IMR-90 (cell line): ENCODE data around the gene ZBTB7B. TPM values are rescaled to one million over a fixed set of nuclear protein-coding genes. Genes with fewer than 3 reads are reported as not detected.

Experiments
- ATAC-seq: fragments of 200-7000 bp; cut with Tn5 transposase; 2 replicates; pipeline ENCODE4 v1.9.1; 2020; ENCODE audit warnings: low read depth, mild to moderate bottlenecking, moderate library complexity
- BruUV-seq: library from RNA; stranded (reverse); fragments of 400-500 nt; replicated peaks from 2 replicates; lab custom pipeline; 2021; lab: Mats Ljungman, UMichigan
- CTCF ChIA-PET: fragments of 300-600 bp; formaldehyde crosslinking; extraction: SDS; loops from one replicate; lab custom pipeline; 2021; ENCODE audit warnings: antibody characterized with exemption; lab: Yijun Ruan, JAX
- POLR2A ChIA-PET: fragments of 300-600 bp; sonication (Branson Sonifier 250); formaldehyde crosslinking; loops from one replicate; lab custom pipeline; 2022; ENCODE audit warnings: antibody characterized with exemption; ENCODE audit not compliant: unreplicated experiment; lab: Charles Lee
- DNase-seq: peaks from one replicate; pipeline ENCODE4 v3.0.0; 2013
- H2AFZ ChIP-seq: replicated peaks from 2 replicates; pipeline ENCODE3; 2013; ENCODE audit warnings: low read length, mild to moderate bottlenecking; ENCODE audit not compliant: poor library complexity
- H2AK5ac ChIP-seq: 2 replicates; pipeline ENCODE4 v1.6.1; 2013; ENCODE audit warnings: low read depth, low read length, inconsistent platforms
- H2AK9ac ChIP-seq: replicated peaks from 2 replicates; pipeline ENCODE3; 2013; ENCODE audit warnings: mild to moderate bottlenecking, low read depth, low read length, moderate library complexity; ENCODE audit not compliant: poor library complexity
- H2BK120ac ChIP-seq: 2 replicates; pipeline ENCODE4 v1.6.1; 2013; ENCODE audit warnings: low read depth, low read length, inconsistent platforms
- H2BK15ac ChIP-seq: 3 replicates; pipeline ENCODE4 v1.6.1; 2013; ENCODE audit warnings: low read depth, low read length, inconsistent platforms
- H2BK20ac ChIP-seq: 2 replicates; pipeline ENCODE4 v1.6.1; 2013; ENCODE audit warnings: low read depth, mild to moderate bottlenecking, inconsistent platforms, low read length, moderate library complexity
- H2BK5ac ChIP-seq: 2 replicates; pipeline ENCODE4 v1.6.1; 2013; ENCODE audit warnings: mild to moderate bottlenecking, low read depth, low read length, inconsistent platforms; ENCODE audit not compliant: poor library complexity, severe bottlenecking
- H3K14ac ChIP-seq: replicated peaks from 2 replicates; pipeline ENCODE4 v1.6.1; 2013; ENCODE audit warnings: low read depth, low read length, inconsistent platforms
- H3K18ac ChIP-seq: 2 replicates; pipeline ENCODE4 v1.6.1; 2013; ENCODE audit warnings: low read depth, low read length, control low read depth
- H3K23ac ChIP-seq: 2 replicates; pipeline ENCODE4 v1.6.1; 2013; ENCODE audit warnings: low read depth, low read length, inconsistent platforms
- H3K27ac ChIP-seq: 2 replicates; pipeline ENCODE4 v1.5.1; 2013; ENCODE audit warnings: mild to moderate bottlenecking, control low read depth, low read length; ENCODE audit not compliant: insufficient read depth
- H3K27me3 ChIP-seq: 2 replicates; pipeline ENCODE4 v1.6.1; 2013; ENCODE audit warnings: low read length; ENCODE audit not compliant: control insufficient read depth, insufficient read depth
- H3K36me3 ChIP-seq: 2 replicates; pipeline ENCODE4 v1.6.1; 2013; ENCODE audit warnings: low read length, mixed read lengths; ENCODE audit not compliant: control insufficient read depth, insufficient read depth
- H3K4ac ChIP-seq: 2 replicates; pipeline ENCODE4 v1.6.1; 2013; ENCODE audit warnings: low read depth, low read length, inconsistent platforms
- H3K4me1 ChIP-seq: 2 replicates; pipeline ENCODE4 v1.6.1; 2013; ENCODE audit warnings: low read length, mixed read lengths; ENCODE audit not compliant: control insufficient read depth, insufficient read depth
- H3K4me2 ChIP-seq: 2 replicates; pipeline ENCODE4 v1.6.1; 2013; ENCODE audit warnings: low read depth, mild to moderate bottlenecking, control low read depth, low read length, moderate library complexity
- H3K4me3 ChIP-seq: 2 replicates; pipeline ENCODE4 v1.5.1; 2013; ENCODE audit warnings: low read depth, mild to moderate bottlenecking, control low read depth, low read length, moderate library complexity; ENCODE audit not compliant: insufficient read depth
- H3K56ac ChIP-seq: 2 replicates; pipeline ENCODE4 v1.6.1; 2013; ENCODE audit warnings: low read length, inconsistent platforms; ENCODE audit not compliant: insufficient read depth; ENCODE audit errors: extremely low read depth
- H3K79me1 ChIP-seq, 2 experiments: 2 replicates each; pipeline ENCODE4 v1.6.1; 2013; ENCODE audit warnings: low read length in 2 of 2, inconsistent platforms in 1 of 2, low read depth in 1 of 2
- H3K9ac ChIP-seq: 2 replicates; pipeline ENCODE4 v1.6.1; 2013; ENCODE audit warnings: low read depth, low read length, control low read depth
- H3K9me1 ChIP-seq: 2 replicates; pipeline ENCODE4 v1.6.1; 2013; ENCODE audit warnings: low read length, inconsistent platforms; ENCODE audit not compliant: insufficient read depth
- H3K9me3 ChIP-seq: 2 replicates; pipeline ENCODE4 v1.6.1; 2013; ENCODE audit warnings: low read length; ENCODE audit not compliant: control insufficient read depth, insufficient read depth
- H4K20me1 ChIP-seq: 2 replicates; pipeline ENCODE4 v1.6.1; 2013; ENCODE audit warnings: low read length, inconsistent platforms; ENCODE audit not compliant: insufficient read depth
- H4K5ac ChIP-seq: 2 replicates; pipeline ENCODE4 v1.6.1; 2013; ENCODE audit warnings: mild to moderate bottlenecking, low read depth, low read length, control low read depth
- H4K8ac ChIP-seq, 2 experiments: 2 replicates each; pipeline ENCODE4 v1.6.1; 2013; ENCODE audit warnings: low read depth in 2 of 2, low read length in 2 of 2, control low read depth in 1 of 2, inconsistent platforms in 1 of 2
- H4K91ac ChIP-seq: 2 replicates; pipeline ENCODE4 v1.6.1; 2013; ENCODE audit warnings: low read depth, low read length, inconsistent platforms; ENCODE audit not compliant: insufficient read depth
- BHLHE40 ChIP-seq: fragments of 150-350 bp; IDR thresholded peaks from 2 replicates; pipeline ENCODE4 v1.6.1; 2016; ENCODE audit warnings: mild to moderate bottlenecking, low read depth, low read length
- CEBPB ChIP-seq: IDR thresholded peaks from 2 replicates; pipeline ENCODE4 v1.6.1; 2012; ENCODE audit warnings: low read depth, low read length, improper control_type of control experiment
- MAZ ChIP-seq: IDR thresholded peaks from 2 replicates; pipeline ENCODE4 v1.6.1; 2012; ENCODE audit warnings: low read depth, mild to moderate bottlenecking, low read length, improper control_type of control experiment, moderate library complexity, borderline replicate concordance
- MXI1 ChIP-seq: IDR thresholded peaks from 2 replicates; pipeline ENCODE4 v1.6.1; 2012; ENCODE audit warnings: low read depth, mild to moderate bottlenecking, low read length, moderate library complexity, borderline replicate concordance
- RCOR1 ChIP-seq: IDR thresholded peaks from 2 replicates; pipeline ENCODE4 v1.6.1; 2012; ENCODE audit warnings: mild to moderate bottlenecking, low read length, improper control_type of control experiment; ENCODE audit not compliant: insufficient replicate concordance
- WGBS, 2 experiments: methylation state at CpG; one replicate each; pipeline versions ENCODE4 v1.1.5 to v1.1.7; 2013; ENCODE audit warnings: missing lambda C conversion rate in 2 of 2; ENCODE audit not compliant: insufficient read length in 1 of 2; ENCODE audit errors: extremely low coverage in 2 of 2; 5-methylcytosine and 5-hydroxymethylcytosine counted together
- dilution Hi-C: fragments of 300-500 bp; cut with HindIII; formaldehyde crosslinking; loops from one replicate; pipeline ENCODE4 v1.14.3; 2018; ENCODE audit warnings: low sequenced_read_pairs; ENCODE audit not compliant: unreplicated experiment
- in situ Hi-C: fragments of 300-500 bp; cut with MboI; formaldehyde crosslinking; loops from 3 replicates; pipeline ENCODE4 v1.14.3; 2019; ENCODE audit warnings: low sequenced_read_pairs, inconsistent platforms, mixed read lengths
- intact Hi-C: fragments of 100-400 bp; cut with micrococcal nuclease; formaldehyde crosslinking; loops from 2 replicates; pipeline ENCODE4 v1.10.0; 2022
- polyA plus RNA-seq, 3 experiments: library from polyadenylated mRNA; depleted of rRNA; stranded (reverse); fragments of >200 nt; gene quantifications; 2 replicates each; pipeline ENCODE4 v1.2.3, GENCODE V29; 2012; ENCODE audit warnings: low replicate concordance in 1 of 3
- total RNA-seq: library from RNA; depleted of rRNA; stranded (reverse); fragments of >200 nt; gene quantifications from 2 replicates; pipeline ENCODE4 v1.2.3, GENCODE V29; 2012
- TF ChIP-seq, protein P1 (sequence below): fragments of 150-350 bp; IDR thresholded peaks from 2 replicates; pipeline ENCODE4 v1.6.1; 2016; ENCODE audit warnings: low read depth, mild to moderate bottlenecking, low read length, moderate library complexity, borderline replicate concordance
- TF ChIP-seq, protein P2 (sequence below): fragments of 150-350 bp; IDR thresholded peaks from 2 replicates; pipeline ENCODE4 v1.6.1; 2017; ENCODE audit warnings: mild to moderate bottlenecking, antibody characterized with exemption, low read length, low read depth
- TF ChIP-seq, protein P3 (sequence below): conservative IDR thresholded peaks from 2 replicates; pipeline ENCODE4 v1.5.1; 2012; ENCODE audit warnings: mild to moderate bottlenecking, low read depth, low read length, improper control_type of control experiment

Gene ZBTB7B
- total and polyA plus RNA-seq, 2 of the 4 experiments (the other 2 are of a cell fraction), result 7.7 to 17.4 TPM

DNA sequence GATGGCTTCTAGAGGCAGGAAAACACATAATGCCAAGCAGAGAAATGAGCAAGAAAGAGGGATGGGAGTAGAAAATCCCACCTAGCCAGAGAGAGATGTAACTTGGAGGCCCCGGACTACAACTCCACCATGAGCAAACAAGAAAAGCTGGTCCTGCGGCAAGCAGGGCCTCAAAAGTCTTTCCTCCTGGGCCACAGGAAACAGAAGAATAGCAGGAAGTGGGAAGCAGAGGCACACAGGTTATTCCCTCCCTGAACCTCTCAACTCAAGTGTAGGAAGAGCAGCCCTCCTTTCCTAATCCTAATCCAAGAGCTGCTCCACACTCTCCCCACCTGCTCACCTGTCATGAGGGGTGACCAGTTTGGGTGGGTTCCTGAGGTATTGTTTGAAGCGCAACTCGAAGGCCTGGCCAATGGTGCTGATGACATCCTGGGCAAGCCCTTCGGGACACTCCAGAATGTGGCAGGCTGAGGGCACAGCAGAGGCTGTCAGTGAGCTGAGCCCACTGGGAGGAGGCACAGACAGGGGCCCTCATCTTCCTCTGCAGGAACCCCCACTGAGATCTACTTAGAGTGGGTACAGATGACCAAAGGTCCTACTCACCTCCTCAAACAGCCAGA is 35.2 kb upstream of the ZBTB7B start:
- Histone ChIP-seq H3K27me3 (no peaks in the 10 kb centered on the region), H3K4ac (no peak overlapping the region), H3K27ac (no peak overlapping the region), H3K4me1 (peaks cover 15% of the 10 kb centered on the region), H3K36me3 (peaks cover 54% of the 10 kb centered on the region), H3K18ac (no peak overlapping the region), H3K9me1 (peaks cover 7% of the 10 kb centered on the region), H4K8ac (no peak overlapping the region), H3K23ac (no peak overlapping the region), H3K4me2 (no peak overlapping the region; the same call in 1 of the 2 replicates), H2AK9ac (peak overlapping the region; percentile 25), H2AFZ (no peak overlapping the region), H3K4me3 (no peak overlapping the region), H3K14ac (no peak overlapping the region), H4K91ac (no peak overlapping the region), H4K20me1 (peaks cover 47% of the 10 kb centered on the region), H2BK120ac (no peak overlapping the region), H4K5ac (no peak overlapping the region), H2BK15ac (no peak overlapping the region), H3K79me1 (peaks cover 25 to 81% of the 10 kb centered on the region in 2 experiments), H2AK5ac (0 out of 2 replicates have a peak overlapping the region, but pooled peaks have one; percentile 3), H2BK20ac (no peak overlapping the region), H2BK5ac (no peak overlapping the region), H3K9me3 (no peaks in the 10 kb centered on the region), H3K9ac (0 out of 2 replicates have a peak overlapping the region, but pooled peaks have one; percentile 6), H3K56ac (no peak overlapping the region; the same call in 1 of the 2 replicates)
- WGBS, 2 experiments, result 94% methylated on average over 3 of the region's 5 CpGs; no CpG with 5 or more reads in 1 of the 2 experiments
- ATAC-seq (no peak), DNase-seq (no peak)
- dilution Hi-C loops, result no loop called here
- intact Hi-C loops, result no loop called here
- in situ Hi-C loops, result no loop called here
- POLR2A ChIA-PET, result no interaction called here
- no TSS peak for BruUV-seq
- TF ChIP-seq RCOR1, result no peak
- TF ChIP-seq, protein P1, sequence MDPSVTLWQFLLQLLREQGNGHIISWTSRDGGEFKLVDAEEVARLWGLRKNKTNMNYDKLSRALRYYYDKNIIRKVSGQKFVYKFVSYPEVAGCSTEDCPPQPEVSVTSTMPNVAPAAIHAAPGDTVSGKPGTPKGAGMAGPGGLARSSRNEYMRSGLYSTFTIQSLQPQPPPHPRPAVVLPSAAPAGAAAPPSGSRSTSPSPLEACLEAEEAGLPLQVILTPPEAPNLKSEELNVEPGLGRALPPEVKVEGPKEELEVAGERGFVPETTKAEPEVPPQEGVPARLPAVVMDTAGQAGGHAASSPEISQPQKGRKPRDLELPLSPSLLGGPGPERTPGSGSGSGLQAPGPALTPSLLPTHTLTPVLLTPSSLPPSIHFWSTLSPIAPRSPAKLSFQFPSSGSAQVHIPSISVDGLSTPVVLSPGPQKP, result no peak
- TF ChIP-seq BHLHE40, result no peak
- no peak for TF ChIP-seq MXI1
- TF ChIP-seq MAZ, result no peak
- TF ChIP-seq, protein P2, sequence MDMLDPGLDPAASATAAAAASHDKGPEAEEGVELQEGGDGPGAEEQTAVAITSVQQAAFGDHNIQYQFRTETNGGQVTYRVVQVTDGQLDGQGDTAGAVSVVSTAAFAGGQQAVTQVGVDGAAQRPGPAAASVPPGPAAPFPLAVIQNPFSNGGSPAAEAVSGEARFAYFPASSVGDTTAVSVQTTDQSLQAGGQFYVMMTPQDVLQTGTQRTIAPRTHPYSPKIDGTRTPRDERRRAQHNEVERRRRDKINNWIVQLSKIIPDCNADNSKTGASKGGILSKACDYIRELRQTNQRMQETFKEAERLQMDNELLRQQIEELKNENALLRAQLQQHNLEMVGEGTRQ, result no peak
- no peak for TF ChIP-seq CEBPB
- TF ChIP-seq, protein P3, sequence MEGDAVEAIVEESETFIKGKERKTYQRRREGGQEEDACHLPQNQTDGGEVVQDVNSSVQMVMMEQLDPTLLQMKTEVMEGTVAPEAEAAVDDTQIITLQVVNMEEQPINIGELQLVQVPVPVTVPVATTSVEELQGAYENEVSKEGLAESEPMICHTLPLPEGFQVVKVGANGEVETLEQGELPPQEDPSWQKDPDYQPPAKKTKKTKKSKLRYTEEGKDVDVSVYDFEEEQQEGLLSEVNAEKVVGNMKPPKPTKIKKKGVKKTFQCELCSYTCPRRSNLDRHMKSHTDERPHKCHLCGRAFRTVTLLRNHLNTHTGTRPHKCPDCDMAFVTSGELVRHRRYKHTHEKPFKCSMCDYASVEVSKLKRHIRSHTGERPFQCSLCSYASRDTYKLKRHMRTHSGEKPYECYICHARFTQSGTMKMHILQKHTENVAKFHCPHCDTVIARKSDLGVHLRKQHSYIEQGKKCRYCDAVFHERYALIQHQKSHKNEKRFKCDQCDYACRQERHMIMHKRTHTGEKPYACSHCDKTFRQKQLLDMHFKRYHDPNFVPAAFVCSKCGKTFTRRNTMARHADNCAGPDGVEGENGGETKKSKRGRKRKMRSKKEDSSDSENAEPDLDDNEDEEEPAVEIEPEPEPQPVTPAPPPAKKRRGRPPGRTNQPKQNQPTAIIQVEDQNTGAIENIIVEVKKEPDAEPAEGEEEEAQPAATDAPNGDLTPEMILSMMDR, result no peak
- CTCF ChIA-PET, result no interaction called here
